HFFc6 (cell line): ENCODE measurements around the gene HECTD1. TPM values are rescaled to one million over a fixed set of nuclear protein-coding genes. Genes with fewer than 3 reads are reported as not detected.
A peak's percentile ranks its signal among the peaks of the same experiment; 100 is the strongest.
"Not testable (repeated sequence)": the region's sequence is repeated elsewhere in the genome, so short reads cannot be mapped to it uniquely, and the experiment has no call there.

Source experiments
- DNase-seq: peaks from one replicate; pipeline ENCODE4 v3.0.0-alpha.2; 2018
- H3K27ac Mint-ChIP-seq: 2 replicates; pipeline ENCODE4 v1.8.0; 2020; ENCODE audit warnings: mild to moderate bottlenecking, mixed read lengths
- H3K27me3 Mint-ChIP-seq: 2 replicates; pipeline ENCODE4 v1.8.0; 2021; ENCODE audit warnings: mild to moderate bottlenecking, moderate library complexity, mixed read lengths; ENCODE audit not compliant: insufficient read depth
- H3K36me3 Mint-ChIP-seq: 2 replicates; pipeline ENCODE4 v1.8.0; 2021; ENCODE audit warnings: low read depth, mixed read lengths
- H3K4me1 Mint-ChIP-seq: 2 replicates; pipeline ENCODE4 v1.8.0; 2020; ENCODE audit warnings: low read depth, mixed read lengths
- H3K4me3 Mint-ChIP-seq: 2 replicates; pipeline ENCODE4 v1.8.0; 2020; ENCODE audit warnings: mild to moderate bottlenecking, moderate library complexity, mixed read lengths
- H3K9me3 Mint-ChIP-seq: 2 replicates; pipeline ENCODE4 v1.8.0; 2020; ENCODE audit warnings: mild to moderate bottlenecking, mixed read lengths
- CTCF ChIP-seq: fragments of 200-600 bp; sonication (generic); IDR thresholded peaks from 2 replicates; pipeline ENCODE4 v1.5.0; 2021; ENCODE audit warnings: antibody characterized with exemption, mild to moderate bottlenecking
- total RNA-seq, 6 experiments: library from RNA; stranded (reverse); fragmentation: NEBNext Ultra II Directional; extraction: Animal tissue kit (Norgen Biotek cat#: 25700); gene quantifications; 2 replicates in 1 of 6; 3 replicates in 5 of 6; pipeline ENCODE4 v1.2.3, GENCODE V29; 2021

The HECTD1 gene
- total RNA-seq, 6 experiments from 2014 or later, result 125 to 153 (median 145) TPM

- Mint-ChIP-seq H3K4me3 (no peak overlapping the region), H3K9me3 (no peaks in the 10 kb centered on the region), H3K36me3 (no peaks in the 10 kb centered on the region), H3K27ac (no peak overlapping the region), H3K27me3 (no peaks in the 10 kb centered on the region; the same call in none of the 2 replicates), H3K4me1 (peaks cover 5% of the 10 kb centered on the region; the same call in 1 of the 2 replicates)
- TF ChIP-seq CTCF, result no peak
- DNase-seq, result no peak
Observed at GRCh38 chr14:31253746-31254471, 46.3 kb upstream of the HECTD1 start.

- TF ChIP-seq CTCF, result no peak
- Mint-ChIP-seq H3K27me3 (no peaks in the 10 kb centered on the region; the same call in none of the 2 replicates), H3K27ac (no peak overlapping the region), H3K9me3 (no peaks in the 10 kb centered on the region), H3K4me3 (no peak overlapping the region), H3K36me3 (no peaks in the 10 kb centered on the region), H3K4me1 (peaks cover 5% of the 10 kb centered on the region; the same call in 1 of the 2 replicates)
- DNase-seq, result no peak
Observed at GRCh38 chr14:31252865-31253264, 45.3 kb upstream of the HECTD1 start.

GRCh38 chr14:31251028-31251958 lies 43.7 kb upstream of the HECTD1 start:
- Mint-ChIP-seq H3K27me3 (no peaks in the 10 kb centered on the region; the same call in none of the 2 replicates), H3K9me3 (no peaks in the 10 kb centered on the region), H3K4me1 (peaks cover 5% of the 10 kb centered on the region; the same call in 1 of the 2 replicates), H3K4me3 (no peak overlapping the region), H3K27ac (no peak overlapping the region), H3K36me3 (no peaks in the 10 kb centered on the region)
- no peak for DNase-seq
- TF ChIP-seq CTCF, result no peak

- TF ChIP-seq CTCF, result no peak
- Mint-ChIP-seq H3K27ac (no peak overlapping the region), H3K27me3 (no peaks in the 10 kb centered on the region; the same call in none of the 2 replicates), H3K4me3 (no peak overlapping the region), H3K9me3 (no peaks in the 10 kb centered on the region), H3K4me1 (peaks cover 12% of the 10 kb centered on the region), H3K36me3 (no peaks in the 10 kb centered on the region)
- no peak for DNase-seq
Observed at GRCh38 chr14:31244626-31245025, 37.0 kb upstream of the HECTD1 start.

- H3K27ac Mint-ChIP-seq, result no peak overlapping the region
- TF ChIP-seq CTCF, result no peak
- H3K9me3 Mint-ChIP-seq, result no peaks in the 10 kb centered on the region
- no peak for DNase-seq
- H3K4me1 Mint-ChIP-seq, result peaks cover 12% of the 10 kb centered on the region
- H3K27me3 Mint-ChIP-seq, result no peaks in the 10 kb centered on the region; the same call in none of the 2 replicates
- no peak overlapping the region for H3K4me3 Mint-ChIP-seq
- no peaks in the 10 kb centered on the region for H3K36me3 Mint-ChIP-seq
Observed at GRCh38 chr14:31243860-31244259, 36.3 kb upstream of the HECTD1 start.

- H3K27me3 Mint-ChIP-seq, H3K4me3 Mint-ChIP-seq, H3K27ac Mint-ChIP-seq, H3K9me3 Mint-ChIP-seq, H3K36me3 Mint-ChIP-seq: not testable (repeated sequence)
- peak; percentile 8 for DNase-seq
- peaks cover 12% of the 10 kb centered on the region for H3K4me1 Mint-ChIP-seq
Observed at GRCh38 chr14:31242161-31242940, 34.8 kb upstream of the HECTD1 start.
